Neural progenitor cell (in vitro differentiated cells): ENCODE measurements around the gene SYNJ2.

Source experiments
- EZH2 ChIP-seq: fragments of 200-600 bp; sonication (generic); IDR thresholded peaks from 2 replicates; pipeline ENCODE4 v1.6.1; 2017; ENCODE audit warnings: antibody characterized with exemption, mild to moderate bottlenecking, moderate library complexity
- TF ChIP-seq, protein P1 (sequence below): fragments of 200-600 bp; sonication (generic); IDR thresholded peaks from 2 replicates; pipeline ENCODE4 v1.5.1; 2017; ENCODE audit warnings: antibody characterized with exemption, mild to moderate bottlenecking

- no peak for TF ChIP-seq EZH2
- TF ChIP-seq, protein P1, sequence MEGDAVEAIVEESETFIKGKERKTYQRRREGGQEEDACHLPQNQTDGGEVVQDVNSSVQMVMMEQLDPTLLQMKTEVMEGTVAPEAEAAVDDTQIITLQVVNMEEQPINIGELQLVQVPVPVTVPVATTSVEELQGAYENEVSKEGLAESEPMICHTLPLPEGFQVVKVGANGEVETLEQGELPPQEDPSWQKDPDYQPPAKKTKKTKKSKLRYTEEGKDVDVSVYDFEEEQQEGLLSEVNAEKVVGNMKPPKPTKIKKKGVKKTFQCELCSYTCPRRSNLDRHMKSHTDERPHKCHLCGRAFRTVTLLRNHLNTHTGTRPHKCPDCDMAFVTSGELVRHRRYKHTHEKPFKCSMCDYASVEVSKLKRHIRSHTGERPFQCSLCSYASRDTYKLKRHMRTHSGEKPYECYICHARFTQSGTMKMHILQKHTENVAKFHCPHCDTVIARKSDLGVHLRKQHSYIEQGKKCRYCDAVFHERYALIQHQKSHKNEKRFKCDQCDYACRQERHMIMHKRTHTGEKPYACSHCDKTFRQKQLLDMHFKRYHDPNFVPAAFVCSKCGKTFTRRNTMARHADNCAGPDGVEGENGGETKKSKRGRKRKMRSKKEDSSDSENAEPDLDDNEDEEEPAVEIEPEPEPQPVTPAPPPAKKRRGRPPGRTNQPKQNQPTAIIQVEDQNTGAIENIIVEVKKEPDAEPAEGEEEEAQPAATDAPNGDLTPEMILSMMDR = no peak
Measured at GRCh38 chr6:158010591-158011477, 29.2 kb downstream of the SYNJ2 start.
